RPMI7951 (cell line): ENCODE measurements around the gene RNU1-4. TPM values are rescaled to one million over a fixed set of nuclear protein-coding genes. Genes with fewer than 3 reads are reported as not detected.
"Not testable (repeated sequence)": the region's sequence is repeated elsewhere in the genome, so short reads cannot be mapped to it uniquely, and the experiment has no call there.

ENCODE experiments used
- DNase-seq: peaks from one replicate; pipeline ENCODE4 v3.0.0-alpha.2; 2012; ENCODE audit warnings: low read depth
- total RNA-seq: library from RNA; depleted of rRNA; stranded (reverse); fragments of >200 nt; shearing (Covaris generic); gene quantifications from 2 replicates; pipeline ENCODE4 v1.2.3, GENCODE V29; 2014

RNU1-4 gene
- total RNA-seq, 1 experiment from 2014 or later = under 0.01 TPM

GRCh38 chr1:16708704-16709103 lies 31.6 kb upstream of the RNU1-4 start:
- not testable (repeated sequence) for DNase-seq

GRCh38 chr1:16709659-16710087 lies 30.6 kb upstream of the RNU1-4 start:
- DNase-seq = not testable (repeated sequence)

- DNase-seq = not testable (repeated sequence)
Observed at GRCh38 chr1:16710618-16711017, 29.7 kb upstream of the RNU1-4 start.

- DNase-seq = not testable (repeated sequence)
Observed at GRCh38 chr1:16712131-16712530, 28.2 kb upstream of the RNU1-4 start.

- not testable (repeated sequence) for DNase-seq
Observed at GRCh38 chr1:16712582-16712981, 27.7 kb upstream of the RNU1-4 start.

GRCh38 chr1:16712984-16713383 lies 27.3 kb upstream of the RNU1-4 start:
- not testable (repeated sequence) for DNase-seq

GRCh38 chr1:16713480-16713879 lies 26.8 kb upstream of the RNU1-4 start:
- DNase-seq = not testable (repeated sequence)

- no peak for DNase-seq
Observed at GRCh38 chr1:16716691-16717335, 23.5 kb upstream of the RNU1-4 start.

GRCh38 chr1:16717336-16718098 lies 22.8 kb upstream of the RNU1-4 start:
- no peak for DNase-seq

- not testable (repeated sequence) for DNase-seq
Observed at GRCh38 chr1:16718099-16718907, 22.0 kb upstream of the RNU1-4 start.

GRCh38 chr1:16718908-16719533 lies 21.3 kb upstream of the RNU1-4 start:
- DNase-seq = no peak

GRCh38 chr1:16719571-16720350 lies 20.6 kb upstream of the RNU1-4 start:
- no peak for DNase-seq

GRCh38 chr1:16720351-16721223 lies 19.7 kb upstream of the RNU1-4 start:
- DNase-seq = no peak

- DNase-seq = no peak
Observed at GRCh38 chr1:16721871-16722641, 18.3 kb upstream of the RNU1-4 start.

GRCh38 chr1:16724718-16725438 lies 15.4 kb upstream of the RNU1-4 start:
- no peak for DNase-seq

GRCh38 chr1:16725439-16726245 lies 14.7 kb upstream of the RNU1-4 start:
- not testable (repeated sequence) for DNase-seq
